ENCODE results near the gene IDH3G.
"Not testable (repeated sequence)": the region's sequence is repeated elsewhere in the genome, so short reads cannot be mapped to it uniquely, and the experiment has no call there.

The IDH3G gene

GRCh38 chrX:153794018-153794896 is at the start of gene IDH3G, which contains the start of gene SSR4:
Gene IDH3G (minus strand): TSS chrX:153794375. CDS start chrX:153794326, 49 bp downstream.
Gene SSR4 (plus strand): TSS chrX:153794668. CDS start chrX:153794688, 20 bp downstream.
- DNase-seq (ENCODE audit: low read depth) = peak; percentile 88

- no peak for DNase-seq (ENCODE audit: low read depth)
Measured at GRCh38 chrX:153836921-153837320, 42.7 kb upstream of the IDH3G start.

- DNase-seq (ENCODE audit: low read depth) = no peak
Measured at GRCh38 chrX:153832728-153833127, 38.6 kb upstream of the IDH3G start.

GRCh38 chrX:153831429-153832150 is 37.4 kb upstream of the IDH3G start:
- no peak for DNase-seq (ENCODE audit: low read depth)

- DNase-seq (ENCODE audit: low read depth) = no peak
Measured at GRCh38 chrX:153830640-153831428, 36.7 kb upstream of the IDH3G start.

DNA sequence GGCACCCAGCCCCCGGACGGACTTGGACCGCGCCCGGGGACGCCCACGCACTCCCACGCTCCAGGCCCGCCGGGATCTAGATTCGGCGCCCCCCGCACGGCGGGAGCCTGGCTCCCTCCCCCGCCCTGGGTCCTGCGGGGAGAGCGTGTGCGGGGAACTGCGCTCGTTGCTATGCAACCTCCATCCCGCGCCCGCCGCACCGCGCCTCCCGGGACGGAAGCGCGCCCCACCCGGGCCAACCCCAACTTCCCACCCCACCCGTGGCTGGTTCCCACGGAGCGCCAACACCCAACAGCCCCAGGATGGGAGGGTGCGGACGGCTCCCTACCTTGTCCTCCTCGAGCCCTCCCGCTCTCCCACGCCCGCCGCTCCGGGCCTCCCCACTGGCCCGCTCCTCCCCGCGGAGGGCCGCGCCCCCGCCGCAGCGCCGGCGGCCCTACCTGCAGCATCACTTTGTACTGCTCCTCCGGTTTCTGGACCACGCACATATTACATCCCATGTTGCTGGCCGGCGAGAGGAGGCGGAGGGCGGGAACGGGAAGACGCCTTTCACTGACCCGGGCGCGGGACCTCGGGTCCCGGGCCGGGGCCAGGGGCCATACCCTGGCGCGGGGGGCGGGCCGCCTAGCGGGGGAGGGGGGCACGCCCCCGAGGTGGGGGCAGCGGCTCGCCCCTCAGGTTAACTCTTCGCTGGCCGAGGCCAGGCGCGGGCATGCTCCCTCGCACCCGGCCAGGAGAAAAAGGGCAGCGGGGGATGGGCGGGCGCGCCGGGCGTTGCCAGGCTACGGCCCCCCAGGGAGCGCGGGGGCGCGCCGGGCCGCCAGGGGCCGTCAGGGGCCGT is 35.8 kb upstream of the IDH3G start, which contains the start of gene PDZD4:
TSS of gene PDZD4 (minus strand) at position 746 of the 841 bp plus-strand sequence. CDS start at position 500, 246 bp downstream.
- peak; percentile 24 for DNase-seq (ENCODE audit: low read depth)

DNA sequence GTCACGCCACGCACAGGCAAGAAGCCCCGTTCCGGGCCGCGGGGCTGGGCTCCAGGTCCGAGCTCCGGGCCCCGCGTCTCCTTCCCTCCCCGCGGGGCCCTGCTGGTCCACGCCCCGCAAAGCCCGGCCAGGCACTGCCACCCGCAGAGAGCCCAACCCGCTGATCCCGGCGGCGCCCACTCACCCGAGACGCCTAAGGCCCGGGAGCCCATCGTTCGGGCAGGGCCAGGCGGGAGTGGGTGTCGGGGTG is 35.3 kb upstream of the IDH3G start:
- DNase-seq (ENCODE audit: low read depth) = no peak

GRCh38 chrX:153828723-153829548 is 34.8 kb upstream of the IDH3G start:
- no peak for DNase-seq (ENCODE audit: low read depth)

- no peak for DNase-seq (ENCODE audit: low read depth)
Measured at GRCh38 chrX:153828308-153828707, 34.1 kb upstream of the IDH3G start.

DNA sequence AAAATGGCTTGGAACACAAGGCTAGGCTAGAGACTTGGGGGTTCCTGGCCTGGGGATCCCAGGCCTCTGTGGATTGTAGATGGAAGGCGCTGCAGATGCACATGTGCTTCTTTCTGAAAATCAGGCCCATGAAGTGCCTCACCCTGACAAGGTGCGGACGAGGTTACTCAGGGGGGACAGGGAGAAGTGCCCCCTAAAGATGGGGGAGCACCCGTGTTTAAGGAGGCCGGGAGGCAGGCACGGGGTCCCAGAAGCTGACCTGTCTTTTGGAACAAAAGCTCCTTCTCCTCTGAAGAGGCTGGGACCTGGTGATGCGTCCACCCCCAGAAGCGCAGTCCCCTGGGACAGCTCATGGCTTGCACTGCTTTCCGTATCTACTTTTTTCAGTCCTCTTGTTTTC is 33.7 kb upstream of the IDH3G start:
- DNase-seq (ENCODE audit: low read depth) = no peak

- DNase-seq (ENCODE audit: low read depth) = no peak
Measured at GRCh38 chrX:153827016-153827415, 32.8 kb upstream of the IDH3G start.

DNA sequence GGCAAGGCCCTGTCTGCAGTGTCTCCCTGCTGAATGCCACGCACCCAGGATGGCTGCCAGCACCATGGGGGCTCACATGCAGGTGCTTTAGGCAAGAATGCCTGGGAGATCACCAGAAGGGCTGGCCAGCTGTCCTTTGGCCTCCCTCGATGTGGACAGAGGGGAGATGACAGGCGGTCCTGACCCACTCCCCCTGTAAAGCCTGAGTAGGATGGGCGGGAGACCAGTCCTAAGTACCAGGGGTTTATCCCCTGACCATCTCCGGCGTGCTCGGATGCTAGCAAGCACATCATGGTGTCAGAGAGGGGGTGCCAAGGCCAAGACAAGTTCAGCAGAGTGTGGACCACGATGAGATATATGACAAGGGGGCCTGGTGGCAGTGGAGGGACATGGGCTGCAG is 30.9 kb upstream of the IDH3G start:
- DNase-seq (ENCODE audit: low read depth) = no peak

DNA sequence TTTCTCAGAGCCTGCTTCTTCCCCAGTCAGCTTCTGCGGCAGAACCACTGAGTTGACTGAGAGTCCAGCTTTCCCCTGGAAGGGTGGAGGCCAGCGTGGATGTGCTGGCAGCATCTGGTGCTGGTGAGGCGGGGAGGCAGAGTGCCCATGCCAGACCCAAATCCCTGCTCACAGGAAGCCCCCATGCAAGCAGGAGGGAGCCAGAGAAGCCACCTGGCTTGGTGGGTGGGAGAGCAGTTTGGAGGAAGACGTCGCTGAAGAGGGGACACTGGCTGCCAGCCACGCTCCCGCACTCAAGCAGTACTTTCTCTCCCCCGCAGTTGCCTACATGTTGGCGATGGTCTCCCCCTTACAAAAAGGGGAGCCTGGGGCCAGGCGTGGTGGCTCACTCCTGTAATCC is 30.2 kb upstream of the IDH3G start:
- DNase-seq (ENCODE audit: low read depth) = no peak

GRCh38 chrX:153821066-153821465 is 26.9 kb upstream of the IDH3G start:
- DNase-seq (ENCODE audit: low read depth) = no peak

DNA sequence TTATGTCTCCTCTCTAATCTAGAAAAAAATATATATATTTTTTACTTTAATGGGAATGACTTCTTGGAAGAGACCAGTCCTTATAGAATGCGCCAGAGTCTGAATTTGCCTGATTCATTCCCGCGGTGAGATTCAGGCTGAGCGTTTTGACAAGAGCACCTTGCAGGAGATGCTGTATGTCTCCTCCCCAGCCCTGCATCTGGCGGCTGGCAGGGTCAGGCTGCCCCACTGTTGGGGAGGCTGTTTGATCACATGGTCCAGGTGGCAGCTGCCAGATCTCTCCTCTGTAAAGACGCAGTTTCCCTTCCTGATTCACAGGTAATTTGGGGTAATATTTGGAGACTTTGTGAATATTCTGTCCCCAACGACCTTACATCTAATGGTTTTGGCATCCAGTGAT is 26.4 kb upstream of the IDH3G start:
- no peak for DNase-seq (ENCODE audit: low read depth)

DNA sequence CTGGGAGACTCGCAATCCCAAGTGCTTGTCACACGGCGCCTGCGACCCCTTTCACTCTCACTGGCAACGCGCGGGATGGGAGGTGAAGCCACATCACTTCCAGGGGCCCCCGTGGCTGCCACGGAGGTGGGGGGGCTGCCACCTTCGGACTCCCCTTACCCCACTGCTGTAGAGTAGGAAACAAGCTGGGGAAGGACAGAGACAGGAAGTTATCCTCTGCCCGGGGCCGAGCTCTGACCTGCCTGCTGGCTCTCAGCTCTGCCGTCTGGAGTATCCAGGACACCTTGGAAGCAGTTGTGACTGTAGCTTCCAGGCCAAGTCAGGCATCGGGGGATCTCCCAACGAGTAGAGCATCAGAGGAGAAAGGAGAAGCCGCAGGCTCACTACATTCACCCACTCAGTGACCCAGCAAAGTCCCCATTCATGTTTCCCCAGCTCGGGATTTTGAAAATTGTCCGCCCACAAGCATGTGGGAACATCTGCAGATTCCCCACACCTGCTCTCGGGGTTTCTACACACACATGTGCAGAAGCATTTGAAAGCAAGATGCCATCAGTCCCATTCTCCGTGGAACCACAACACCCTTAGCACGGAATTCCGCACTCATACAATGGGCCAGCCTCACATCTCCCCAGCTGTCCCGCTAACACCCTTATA is 25.3 kb upstream of the IDH3G start:
- DNase-seq (ENCODE audit: low read depth) = no peak

DNA sequence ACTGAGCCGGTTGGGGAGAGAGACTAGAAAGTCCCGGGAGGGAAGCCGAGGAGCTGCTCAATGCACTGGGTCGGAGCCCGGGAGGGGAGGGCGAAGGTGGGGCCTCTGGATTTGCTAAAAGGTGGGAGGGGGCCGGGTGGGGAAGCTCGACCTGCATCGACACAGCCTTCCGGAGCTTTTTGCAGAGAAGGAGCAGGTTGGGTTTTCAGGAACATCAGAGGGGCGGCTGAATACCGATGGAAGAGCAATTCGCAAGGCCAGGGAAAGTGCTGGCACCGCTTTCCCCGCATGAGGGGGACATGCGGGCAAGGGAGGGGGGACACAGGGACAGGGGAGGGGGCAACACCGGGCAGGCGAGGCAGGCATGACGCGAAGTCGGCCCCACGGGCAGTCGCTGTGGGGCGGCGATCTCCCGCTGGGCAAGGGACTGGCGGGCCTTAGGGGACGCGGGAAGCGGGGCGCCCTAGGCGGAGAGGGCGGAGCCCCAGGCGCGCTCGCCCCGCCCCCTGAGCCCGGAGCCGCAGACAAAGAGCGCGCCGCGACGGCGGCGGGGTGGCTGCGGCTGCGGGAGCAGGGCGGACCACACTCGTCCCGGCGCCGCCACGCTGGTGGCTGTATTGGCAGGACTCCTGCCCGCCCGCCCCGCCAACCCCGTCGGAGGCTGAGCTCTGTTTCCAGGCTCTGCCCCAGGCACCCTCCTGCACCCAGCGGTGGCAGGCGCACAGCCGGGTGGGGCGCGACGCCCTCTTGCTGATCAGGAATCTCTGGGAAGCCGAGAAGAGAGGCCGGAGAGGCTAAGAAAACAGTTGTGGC is 24.6 kb upstream of the IDH3G start:
- DNase-seq (ENCODE audit: low read depth) = peak; percentile 38

DNA sequence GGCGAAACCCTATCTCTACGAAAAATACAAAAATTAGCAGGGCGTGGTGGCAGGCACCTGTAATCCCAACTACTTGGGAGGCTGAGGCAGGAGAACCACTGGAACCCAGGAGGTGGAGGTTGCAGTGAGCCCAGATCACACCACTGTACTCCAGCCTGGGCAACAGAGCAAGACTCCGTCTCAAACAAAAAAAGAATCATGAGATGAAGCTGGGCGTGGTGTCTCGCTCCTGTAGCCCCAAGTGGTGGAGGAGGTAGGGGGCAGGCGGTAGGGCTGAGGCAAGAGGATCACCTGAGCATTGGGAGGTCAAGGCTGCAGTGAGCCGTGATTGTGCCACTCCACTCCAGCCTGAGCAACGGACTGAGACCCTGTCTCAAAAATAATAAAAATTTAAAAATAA is 23.9 kb upstream of the IDH3G start:
- not testable (repeated sequence) for DNase-seq (ENCODE audit: low read depth)

Data from T-helper 22 cell (primary cell).